Suprapubic skin (tissue), 4 donors: ENCODE data around the gene RFC1.

ENCODE experiments used
- CTCF ChIP-seq, 2 donors: fragments of 200-600 bp in 1 of 2; fragments of 450-650 bp in 1 of 2; sonication (generic) in 1 of 2; IDR thresholded peaks; one replicate each; pipeline ENCODE4 v1.5.1; 2016 to 2019; ENCODE audit warnings: antibody characterized with exemption in 2 of 2, mild to moderate bottlenecking in 1 of 2, moderate library complexity in 1 of 2
- POLR2A ChIP-seq, 2 donors: fragments of 450-650 bp; IDR thresholded peaks; one replicate each; pipeline ENCODE4 v1.6.1; 2017; ENCODE audit warnings: antibody characterized with exemption in 2 of 2, mild to moderate bottlenecking in 2 of 2, moderate library complexity in 2 of 2
- POLR2AphosphoS5 ChIP-seq, 3 donors: sonication (generic); formaldehyde crosslinking; IDR thresholded peaks; one replicate each; pipeline ENCODE4 v1.6.1; 2017; ENCODE audit warnings: antibody characterized with exemption in 3 of 3

GRCh38 chr4:39274503-39274902 lies 91.7 kb downstream of the RFC1 start:
- TF ChIP-seq CTCF (IDR thresholded peaks at IDR 0.05), result no peak
- no peak for TF ChIP-seq POLR2AphosphoS5 (IDR thresholded peaks at IDR 0.05)
- no peak for TF ChIP-seq POLR2A (IDR thresholded peaks at IDR 0.05)
